ENCODE measurements around the gene PARD3B.

- TF ChIP-seq, protein P1, sequence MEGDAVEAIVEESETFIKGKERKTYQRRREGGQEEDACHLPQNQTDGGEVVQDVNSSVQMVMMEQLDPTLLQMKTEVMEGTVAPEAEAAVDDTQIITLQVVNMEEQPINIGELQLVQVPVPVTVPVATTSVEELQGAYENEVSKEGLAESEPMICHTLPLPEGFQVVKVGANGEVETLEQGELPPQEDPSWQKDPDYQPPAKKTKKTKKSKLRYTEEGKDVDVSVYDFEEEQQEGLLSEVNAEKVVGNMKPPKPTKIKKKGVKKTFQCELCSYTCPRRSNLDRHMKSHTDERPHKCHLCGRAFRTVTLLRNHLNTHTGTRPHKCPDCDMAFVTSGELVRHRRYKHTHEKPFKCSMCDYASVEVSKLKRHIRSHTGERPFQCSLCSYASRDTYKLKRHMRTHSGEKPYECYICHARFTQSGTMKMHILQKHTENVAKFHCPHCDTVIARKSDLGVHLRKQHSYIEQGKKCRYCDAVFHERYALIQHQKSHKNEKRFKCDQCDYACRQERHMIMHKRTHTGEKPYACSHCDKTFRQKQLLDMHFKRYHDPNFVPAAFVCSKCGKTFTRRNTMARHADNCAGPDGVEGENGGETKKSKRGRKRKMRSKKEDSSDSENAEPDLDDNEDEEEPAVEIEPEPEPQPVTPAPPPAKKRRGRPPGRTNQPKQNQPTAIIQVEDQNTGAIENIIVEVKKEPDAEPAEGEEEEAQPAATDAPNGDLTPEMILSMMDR (IDR thresholded peaks at IDR 0.05 in 2 of 3, conservative IDR thresholded peaks at IDR 0.05 in 1 of 3; ENCODE audit: control insufficient read depth in 2 of 3, extremely low read depth in 1 of 3, insufficient read depth in 1 of 3, low read depth in 3 of 3, low read length in 3 of 3): no peak
- TF ChIP-seq CHD2 (IDR thresholded peaks at IDR 0.05; ENCODE audit: borderline replicate concordance, low read depth, low read length): no peak
- no peak for TF ChIP-seq NBN (IDR thresholded peaks at IDR 0.05)
- no peak for TF ChIP-seq USF2 (IDR thresholded peaks at IDR 0.05; ENCODE audit: borderline replicate concordance, low read depth, low read length)
- TF ChIP-seq EZH2 (IDR thresholded peaks at IDR 0.05; ENCODE audit: borderline replicate concordance, control insufficient read depth, low read depth, low read length): no peak
- TF ChIP-seq MAX (IDR thresholded peaks at IDR 0.05; ENCODE audit: low read depth, low read length): no peak
- TF ChIP-seq ZSCAN29 (IDR thresholded peaks at IDR 0.05): no peak
- no peak for TF ChIP-seq BMI1 (IDR thresholded peaks at IDR 0.05; ENCODE audit: borderline replicate concordance)
- no peak for TF ChIP-seq TCF3 (IDR thresholded peaks at IDR 0.05; ENCODE audit: borderline replicate concordance, insufficient read depth, low read depth, low read length)
- no peak for TF ChIP-seq NFYB (IDR thresholded peaks at IDR 0.05; ENCODE audit: insufficient read depth, low read depth, low read length)
- no peak for TF ChIP-seq CBX5 (IDR thresholded peaks at IDR 0.05; ENCODE audit: low read depth)
- TF ChIP-seq POLR2A (IDR thresholded peaks at IDR 0.05; ENCODE audit: low read depth, low read length): no peak
- TF ChIP-seq CBFB (IDR thresholded peaks at IDR 0.05; ENCODE audit: low read depth): no peak
- no peak for TF ChIP-seq TAF1 (IDR thresholded peaks at IDR 0.05; ENCODE audit: borderline replicate concordance, low read depth, low read length)
These were observed 813.1 kb downstream of the PARD3B start for GRCh38 chr2:205358351-205358815.
